ENCODE results near the gene VCP.

GRCh38 chr9:35028341-35028740 lies 44.1 kb downstream of the VCP start:
- TF ChIP-seq CTCF (conservative IDR thresholded peaks at IDR 0.05; ENCODE audit: low read length) (no peak), EZH2phosphoT487 (IDR thresholded peaks at IDR 0.05; ENCODE audit: borderline replicate concordance) (no peak)

Measured in Loucy (cell line).